Measurements from ENCODE around the gene VWA3B.

DNA sequence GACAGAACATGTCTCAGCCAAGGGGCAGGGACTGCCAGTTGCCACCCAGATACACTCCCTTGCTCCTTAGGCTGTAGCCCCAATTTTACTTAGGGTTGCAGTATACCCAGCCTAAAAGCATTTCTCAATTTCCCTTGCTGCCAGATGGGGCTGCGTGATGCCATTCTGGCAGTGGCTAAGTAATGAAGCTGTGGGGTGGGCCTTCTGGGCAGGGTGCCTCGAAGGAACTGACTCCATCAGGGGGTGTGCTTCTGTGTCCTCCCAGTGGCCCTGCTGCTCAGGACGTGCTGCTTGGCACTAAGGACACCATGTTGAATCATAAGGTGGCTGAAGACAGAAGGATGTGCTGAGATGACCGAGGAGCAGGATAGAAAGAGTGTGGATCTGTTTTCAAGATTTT is 74.2 kb downstream of the VWA3B start:
- TF ChIP-seq CTCF (optimal IDR thresholded peaks at IDR 0.05 in 1 of 3, IDR thresholded peaks at IDR 0.05 in 1 of 3, conservative IDR thresholded peaks at IDR 0.05 in 1 of 3; ENCODE audit: extremely low read depth in 1 of 3, insufficient read depth in 2 of 3, low read length in 3 of 3) (no peak), EZH2 (IDR thresholded peaks at IDR 0.05; ENCODE audit: low read length) (no peak)

Measured in keratinocyte (primary cell).